Natural killer cell treated with Interleukin-12 subunit alpha and Interleukin-12 subunit beta and Interleukin-15 and Interleukin-18, amount 100 ng/mL, for 72 hours (primary cell): ENCODE data around the gene VRK3. TPM values are rescaled to one million over a fixed set of nuclear protein-coding genes. Genes with fewer than 3 reads are reported as not detected.

ENCODE experiments used
- ATAC-seq, 2 donors: fragments of 150-1000 bp; cut with Tn5 transposase in 1 of 2; sonication (Bioruptor Pico), chemical (Tn5 transposase) in 1 of 2; 2 replicates each; pipeline ENCODE4 v1.10.0; 2021
- DNase-seq: peaks from one replicate; pipeline ENCODE4 v3.0.0; 2022; ENCODE audit warnings: low spot score
- H3K27ac Mint-ChIP-seq, 2 donors: 1 replicate in 1 of 2; 2 replicates in 1 of 2; pipeline ENCODE4 v1.8.0; 2022; ENCODE audit warnings: mixed read lengths in 2 of 2, mild to moderate bottlenecking in 1 of 2, moderate library complexity in 1 of 2
- H3K27me3 Mint-ChIP-seq, 2 donors: 1 replicate in 1 of 2; 2 replicates in 1 of 2; pipeline ENCODE4 v1.8.0; 2022; ENCODE audit warnings: mixed read lengths in 2 of 2
- H3K36me3 Mint-ChIP-seq: one replicate; pipeline ENCODE4 v1.8.0; 2022; ENCODE audit warnings: mixed read lengths
- H3K4me1 Mint-ChIP-seq, 2 donors: 1 replicate in 1 of 2; 2 replicates in 1 of 2; pipeline ENCODE4 v1.8.0; 2022; ENCODE audit warnings: low read depth in 2 of 2, mixed read lengths in 2 of 2, mild to moderate bottlenecking in 1 of 2
- H3K4me3 Mint-ChIP-seq: one replicate; pipeline ENCODE4 v1.8.0; 2022; ENCODE audit warnings: mixed read lengths
- H3K9me3 Mint-ChIP-seq: 2 replicates; pipeline ENCODE4 v1.8.0; 2022; ENCODE audit warnings: mixed read lengths
- total RNA-seq, 2 donors: library from RNA; stranded (reverse); gene quantifications; one replicate each; pipeline ENCODE4 v1.2.3, GENCODE V29; 2022

Gene VRK3
- total RNA-seq, 2 donors from 2014 or later, result 52.1 to 70.9 TPM

GRCh38 chr19:49936549-49936948 lies 88.6 kb downstream of the VRK3 start:
- DNase-seq (peak; percentile 16), ATAC-seq (no peak)
- H3K4me3 Mint-ChIP-seq, result no peak overlapping the region
- peaks cover 17 to 32% of the 10 kb centered on the region in 2 donors for H3K4me1 Mint-ChIP-seq
- peaks cover 4% of the 10 kb centered on the region for H3K9me3 Mint-ChIP-seq
- peaks cover 0 to 3% of the 10 kb centered on the region in 2 donors for H3K27me3 Mint-ChIP-seq
- no peaks in the 10 kb centered on the region for H3K36me3 Mint-ChIP-seq
- H3K27ac Mint-ChIP-seq, result no peak overlapping the region

GRCh38 chr19:49933643-49934042 lies 91.5 kb downstream of the VRK3 start:
- Mint-ChIP-seq H3K27me3 (no peaks in the 10 kb centered on the region), H3K9me3 (peaks cover 4% of the 10 kb centered on the region), H3K4me3 (peak overlapping the region; percentile 82), H3K4me1 (peaks cover 45 to 49% of the 10 kb centered on the region in 2 donors), H3K36me3 (peaks cover 9% of the 10 kb centered on the region), H3K27ac (peak overlapping the region; percentile 44 to 93)
- DNase-seq (no peak), ATAC-seq (no peak)

- DNase-seq (peak; percentile 73), ATAC-seq (no peak)
- Mint-ChIP-seq H3K27me3 (no peaks in the 10 kb centered on the region), H3K4me1 (peaks cover 52 to 55% of the 10 kb centered on the region in 2 donors), H3K9me3 (peaks cover 4% of the 10 kb centered on the region), H3K36me3 (peaks cover 16% of the 10 kb centered on the region), H3K27ac (peak overlapping the region in 1 of 2 donors; percentile 93), H3K4me3 (peak overlapping the region; percentile 32)
Measured at GRCh38 chr19:49932731-49933131, 92.4 kb downstream of the VRK3 start.

- Mint-ChIP-seq H3K4me1 (peaks cover 58 to 60% of the 10 kb centered on the region in 2 donors), H3K27ac (peak overlapping the region in 1 of 2 donors; percentile 93), H3K9me3 (peaks cover 4% of the 10 kb centered on the region), H3K36me3 (peaks cover 20% of the 10 kb centered on the region), H3K27me3 (no peaks in the 10 kb centered on the region), H3K4me3 (peak overlapping the region; percentile 64)
- DNase-seq (no peak), ATAC-seq (no peak)
Measured at GRCh38 chr19:49932041-49932451, 93.1 kb downstream of the VRK3 start.

- no peak for ATAC-seq
- Mint-ChIP-seq H3K27ac (peak overlapping the region in 1 of 2 donors; percentile 93), H3K36me3 (peaks cover 20% of the 10 kb centered on the region)
Measured at GRCh38 chr19:49931293-49932040, 93.7 kb downstream of the VRK3 start.

GRCh38 chr19:49930483-49931011 lies 94.6 kb downstream of the VRK3 start:
- Mint-ChIP-seq H3K4me3 (peak overlapping the region; percentile 97), H3K4me1 (peaks cover 61 to 64% of the 10 kb centered on the region in 2 donors), H3K27ac (peak overlapping the region; percentile 89 to 93)

More at GRCh38 chr19:49931293-49932040, 93.7 kb downstream of the VRK3 start:
- Mint-ChIP-seq H3K4me3 (peak overlapping the region; percentile 64), H3K9me3 (peaks cover 4% of the 10 kb centered on the region), H3K4me1 (peaks cover 60 to 61% of the 10 kb centered on the region in 2 donors), H3K27me3 (no peaks in the 10 kb centered on the region)
- no peak for DNase-seq

GRCh38 chr19:49929611-49930482 lies 95.3 kb downstream of the VRK3 start:
- H3K4me3 Mint-ChIP-seq, result peak overlapping the region; percentile 97
- ATAC-seq (peak; percentile 92 to 93), DNase-seq (peak; percentile 92)
- H3K27me3 Mint-ChIP-seq, result no peaks in the 10 kb centered on the region
- H3K9me3 Mint-ChIP-seq, result peaks cover 4% of the 10 kb centered on the region
- H3K27ac Mint-ChIP-seq, result peak overlapping the region; percentile 89 to 93
- H3K4me1 Mint-ChIP-seq, result peaks cover 64 to 67% of the 10 kb centered on the region in 2 donors
- peaks cover 24% of the 10 kb centered on the region for H3K36me3 Mint-ChIP-seq

More at GRCh38 chr19:49930483-49931011, 94.6 kb downstream of the VRK3 start:
- ATAC-seq (no peak), DNase-seq (peak; percentile 55)
- Mint-ChIP-seq H3K9me3 (peaks cover 4% of the 10 kb centered on the region), H3K36me3 (peaks cover 21% of the 10 kb centered on the region), H3K27me3 (no peaks in the 10 kb centered on the region)

- peak; percentile 71 to 73 for ATAC-seq
- H3K9me3 Mint-ChIP-seq, result peaks cover 4% of the 10 kb centered on the region
- peak; percentile 91 for DNase-seq
- H3K36me3 Mint-ChIP-seq, result peaks cover 24% of the 10 kb centered on the region
- H3K27ac Mint-ChIP-seq, result peak within 1 kb of the TSS; percentile 89 to 93
- peak within 1 kb of the TSS; percentile 97 for H3K4me3 Mint-ChIP-seq
- H3K27me3 Mint-ChIP-seq, result no peaks in the 10 kb centered on the region
- peaks cover 64 to 67% of the 10 kb centered on the region in 2 donors for H3K4me1 Mint-ChIP-seq
Measured at GRCh38 chr19:49929121-49929610, 96.0 kb downstream of the VRK3 start, which contains the start of the genes ATF5 and NUP62. ATF5 (plus strand) TSS chr19:49929205; CDS start chr19:49930851, 1,646 bp downstream. NUP62 (minus strand) TSS chr19:49929504; CDS start chr19:49909807, 19,697 bp downstream.

GRCh38 chr19:49927526-49928264 lies 97.5 kb downstream of the VRK3 start:
- H3K27me3 Mint-ChIP-seq, result no peaks in the 10 kb centered on the region
- peaks cover 24% of the 10 kb centered on the region for H3K36me3 Mint-ChIP-seq
- H3K4me3 Mint-ChIP-seq, result peak overlapping the region; percentile 97
- no peak for DNase-seq
- peaks cover 58 to 63% of the 10 kb centered on the region in 2 donors for H3K4me1 Mint-ChIP-seq
- peaks cover 4% of the 10 kb centered on the region for H3K9me3 Mint-ChIP-seq
- peak overlapping the region; percentile 89 to 93 for H3K27ac Mint-ChIP-seq
- no peak for ATAC-seq

- Mint-ChIP-seq H3K4me3 (peak overlapping the region; percentile 32), H3K27ac (no peak overlapping the region), H3K36me3 (peaks cover 24% of the 10 kb centered on the region), H3K4me1 (peaks cover 58 to 61% of the 10 kb centered on the region in 2 donors), H3K27me3 (no peaks in the 10 kb centered on the region), H3K9me3 (no peaks in the 10 kb centered on the region)
- DNase-seq, result no peak
- ATAC-seq, result no peak
Measured at GRCh38 chr19:49926515-49926914, 98.7 kb downstream of the VRK3 start.
